ES-I3 (cell line): ENCODE measurements around the gene HNRNPA2B1.
"Not testable (repeated sequence)": the region's sequence is repeated elsewhere in the genome, so short reads cannot be mapped to it uniquely, and the experiment has no call there.

ENCODE experiments used
- H3K36me3 ChIP-seq: 2 replicates; pipeline ENCODE4 v1.6.1; 2013; ENCODE audit warnings: mild to moderate bottlenecking, low read length, control low read depth, moderate library complexity; ENCODE audit not compliant: insufficient read depth
- H3K4me1 ChIP-seq: 2 replicates; pipeline ENCODE4 v1.6.1; 2013; ENCODE audit warnings: mild to moderate bottlenecking, control low read depth, low read length; ENCODE audit not compliant: insufficient read depth
- H3K9ac ChIP-seq: 2 replicates; pipeline ENCODE4 v1.6.1; 2013; ENCODE audit warnings: low read depth, mild to moderate bottlenecking, low read length, moderate library complexity
- H3K9me3 ChIP-seq: 2 replicates; pipeline ENCODE4 v1.6.1; 2013; ENCODE audit warnings: mild to moderate bottlenecking, low read length, moderate library complexity; ENCODE audit not compliant: control insufficient read depth, insufficient read depth

The HNRNPA2B1 gene

DNA sequence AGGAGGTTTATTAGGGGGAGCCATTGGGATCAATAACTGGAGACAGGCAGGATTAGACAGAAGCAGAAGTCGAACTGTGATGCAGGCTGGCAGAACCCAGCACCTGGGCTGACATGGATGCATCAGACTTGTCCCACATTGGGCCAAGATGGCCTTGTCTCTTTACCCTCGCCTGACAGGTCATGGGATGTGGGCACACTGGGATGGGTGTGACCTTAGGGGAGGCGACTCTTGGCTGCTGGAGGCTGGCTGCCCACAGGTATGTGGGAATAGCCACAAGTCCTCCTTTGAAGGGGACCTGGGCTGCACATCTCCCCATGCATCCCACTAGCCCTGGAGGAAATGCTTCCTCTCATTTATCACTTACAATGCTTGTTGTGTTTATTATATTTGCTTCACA, 31.3 kb downstream of the HNRNPA2B1 start:
- H3K9me3 ChIP-seq, result peaks cover 2% of the 10 kb centered on the region; the same call in 1 of the 2 replicates
- peaks cover 21% of the 10 kb centered on the region for H3K4me1 ChIP-seq
- H3K9ac ChIP-seq, result no peak overlapping the region
- H3K36me3 ChIP-seq, result peaks cover 5% of the 10 kb centered on the region; the same call in 1 of the 2 replicates

DNA sequence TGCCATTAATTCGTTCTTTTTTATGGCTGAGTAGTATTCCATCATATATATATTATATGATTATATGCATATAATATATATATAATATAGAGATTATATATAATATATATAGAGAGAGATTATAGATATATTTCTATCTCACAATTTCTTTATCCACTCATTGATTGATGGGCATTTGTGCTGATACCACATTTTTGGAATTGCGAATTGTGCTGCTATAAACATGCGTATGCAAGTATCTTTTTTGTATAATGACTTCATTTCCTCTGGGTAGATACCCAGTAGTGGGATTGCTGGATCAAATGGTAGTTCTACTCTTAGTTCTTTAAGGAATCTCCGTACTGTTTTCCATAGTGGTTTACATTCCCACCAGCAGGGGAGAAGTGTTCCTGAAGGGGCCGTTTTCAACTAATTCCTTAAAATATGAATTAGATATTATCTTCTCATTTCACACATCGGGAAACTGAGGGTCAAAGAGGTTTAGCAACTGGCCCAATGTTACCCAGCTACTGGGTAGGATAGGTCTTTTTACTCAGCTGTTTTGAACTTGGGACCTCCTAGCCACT, 32.0 kb downstream of the HNRNPA2B1 start:
- Histone ChIP-seq H3K9me3 (peaks cover 2% of the 10 kb centered on the region; the same call in 1 of the 2 replicates), H3K4me1 (peaks cover 21% of the 10 kb centered on the region), H3K9ac (no peak overlapping the region), H3K36me3 (peaks cover 5% of the 10 kb centered on the region; the same call in 1 of the 2 replicates)

DNA sequence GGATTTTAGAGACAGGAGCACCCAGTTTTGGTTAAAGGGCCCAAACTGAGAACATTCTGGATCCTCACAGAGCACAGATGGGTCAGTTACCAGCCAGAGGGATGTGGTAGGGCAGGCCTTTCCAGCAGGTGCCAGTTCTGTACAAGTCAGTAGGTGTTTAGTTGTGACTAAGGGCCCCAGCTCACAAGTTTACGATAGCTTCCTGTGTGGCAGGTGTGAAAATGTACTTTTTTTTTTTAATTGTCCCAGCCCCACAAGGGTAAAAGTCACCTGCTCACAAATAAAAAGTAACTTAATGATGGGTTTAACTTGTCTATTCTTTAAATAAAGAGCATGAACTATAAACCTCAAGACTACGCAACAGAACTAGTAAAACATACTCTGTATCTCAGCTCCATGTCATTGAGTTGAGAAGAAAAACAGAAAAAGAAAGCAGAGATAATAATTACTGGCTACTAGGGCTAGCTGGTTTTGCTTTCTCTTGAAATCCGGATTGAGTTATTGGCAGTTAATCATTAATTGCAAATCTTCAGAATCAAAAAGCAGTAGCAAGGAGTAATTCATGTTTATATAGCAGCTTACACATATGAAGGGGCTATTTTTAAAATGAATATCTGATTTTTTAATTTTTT, 33.1 kb downstream of the HNRNPA2B1 start:
- Histone ChIP-seq H3K4me1 (peaks cover 21% of the 10 kb centered on the region), H3K9me3 (peaks cover under 1% of the 10 kb centered on the region; the same call in 1 of the 2 replicates), H3K9ac (no peak overlapping the region), H3K36me3 (peaks cover 5% of the 10 kb centered on the region; the same call in 1 of the 2 replicates)

DNA sequence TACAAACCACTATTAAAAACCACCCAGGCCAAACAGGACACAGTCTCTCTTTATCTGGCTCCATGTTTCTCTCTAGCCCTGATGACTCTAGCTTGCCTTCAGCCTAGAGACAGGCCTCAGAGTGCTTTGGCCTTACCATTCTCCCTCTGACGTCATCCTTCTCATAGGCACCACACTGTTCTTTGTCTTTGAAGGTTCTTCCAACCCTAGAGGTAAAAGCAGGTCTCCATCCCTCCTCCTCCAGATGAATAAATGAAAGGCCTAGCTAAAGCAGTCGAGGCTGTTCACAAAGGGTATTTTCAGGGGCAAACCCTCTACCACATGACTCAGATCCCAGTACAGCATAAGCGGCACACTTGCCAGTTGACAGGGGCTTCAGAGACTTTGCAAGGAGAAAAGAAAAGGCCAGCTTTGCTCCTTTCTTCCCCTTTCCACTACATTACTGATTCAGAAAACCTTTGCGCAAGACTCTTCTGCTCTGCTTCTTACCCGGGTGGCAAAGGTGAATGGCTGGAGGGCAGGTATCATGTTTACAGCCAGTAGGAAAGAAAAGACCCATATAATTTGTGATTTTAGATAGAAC, 33.8 kb downstream of the HNRNPA2B1 start:
- no peak overlapping the region for H3K9ac ChIP-seq

DNA sequence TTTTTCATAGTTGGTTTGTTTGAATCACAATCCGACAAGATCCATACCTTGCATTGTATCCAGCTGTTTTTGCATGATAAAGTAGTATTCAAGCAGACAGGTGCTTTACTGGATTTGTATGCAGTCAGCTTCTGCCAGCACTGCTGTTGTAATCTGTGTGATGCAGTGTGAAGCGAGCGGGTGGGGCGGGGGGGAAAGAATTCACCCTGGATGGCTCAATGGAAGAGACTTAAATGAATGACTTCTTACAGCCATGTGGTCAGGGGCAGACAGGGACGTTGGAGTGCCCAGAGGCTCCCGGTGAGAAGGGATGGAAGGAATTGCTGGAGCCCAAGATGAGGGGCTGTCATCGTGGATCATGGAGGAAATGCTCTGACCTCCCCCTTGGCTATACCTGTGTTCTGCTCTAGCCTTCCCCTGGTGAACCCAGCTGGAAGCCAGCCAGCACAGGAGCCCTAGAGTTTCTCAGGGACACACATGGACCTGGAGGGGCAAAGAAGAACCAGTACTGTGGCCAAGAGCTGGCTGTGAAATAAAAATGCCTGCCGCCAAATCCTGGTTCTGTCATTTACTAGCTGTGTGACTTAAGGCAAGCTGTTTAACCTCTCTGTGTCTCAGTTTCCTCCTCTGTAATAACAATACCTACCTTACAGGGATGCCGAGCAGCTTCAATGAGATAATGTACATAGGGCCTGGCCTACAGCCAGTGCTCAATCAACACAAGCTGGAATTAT, 34.4 kb downstream of the HNRNPA2B1 start:
- Histone ChIP-seq H3K9ac (no peak overlapping the region), H3K4me1 (peaks cover 21% of the 10 kb centered on the region), H3K9me3 (no peaks in the 10 kb centered on the region), H3K36me3 (peaks cover 5% of the 10 kb centered on the region; the same call in 1 of the 2 replicates)

More for the DNA sequence above, 33.8 kb downstream of the HNRNPA2B1 start:
- Histone ChIP-seq H3K36me3 (peaks cover 5% of the 10 kb centered on the region; the same call in 1 of the 2 replicates), H3K9me3 (no peaks in the 10 kb centered on the region), H3K4me1 (peaks cover 21% of the 10 kb centered on the region)

DNA sequence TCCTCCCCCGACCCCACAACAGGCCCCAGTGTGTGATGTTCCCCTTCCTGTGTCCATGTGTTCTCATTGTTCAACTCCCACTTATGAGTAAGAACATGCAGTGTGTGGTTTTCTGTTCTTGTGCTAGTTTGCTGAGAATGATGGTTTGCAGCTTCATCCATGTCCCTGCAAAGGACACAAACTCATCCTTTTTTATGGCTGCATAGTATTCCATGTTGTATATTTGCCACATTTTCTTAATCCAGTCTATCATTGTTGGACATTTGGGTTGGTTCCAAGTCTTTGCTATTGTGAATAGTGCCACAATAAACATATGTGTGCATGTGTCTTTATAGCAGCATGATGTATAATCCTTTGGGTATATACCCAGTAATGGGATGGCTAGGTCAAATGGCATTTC, 36.7 kb downstream of the HNRNPA2B1 start:
- H3K9me3 ChIP-seq, H3K9ac ChIP-seq, H3K36me3 ChIP-seq: not testable (repeated sequence)
- peaks cover 40% of the 10 kb centered on the region for H3K4me1 ChIP-seq

DNA sequence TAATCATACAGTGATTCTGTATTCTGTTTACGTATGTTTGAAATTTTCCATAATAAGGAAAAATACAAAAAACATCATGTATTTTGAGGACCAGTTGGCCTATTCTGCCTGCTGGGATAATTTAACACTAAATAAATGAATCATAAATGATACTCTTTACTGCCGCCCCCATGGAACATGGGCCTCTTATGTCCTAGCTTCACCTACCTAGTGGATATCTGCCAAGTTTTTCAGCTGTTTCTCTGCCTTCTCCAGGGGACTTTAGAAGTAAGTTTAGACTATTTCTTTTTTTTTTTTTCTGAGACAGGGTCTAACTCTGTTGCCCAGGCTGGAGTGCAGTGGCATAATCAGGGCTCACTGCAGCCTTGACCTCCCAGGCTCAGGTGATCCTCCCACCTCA, 38.1 kb downstream of the HNRNPA2B1 start:
- no peak overlapping the region for H3K9ac ChIP-seq
- H3K36me3 ChIP-seq, result no peaks in the 10 kb centered on the region
- H3K4me1 ChIP-seq, result peaks cover 52% of the 10 kb centered on the region
- H3K9me3 ChIP-seq, result no peaks in the 10 kb centered on the region

DNA sequence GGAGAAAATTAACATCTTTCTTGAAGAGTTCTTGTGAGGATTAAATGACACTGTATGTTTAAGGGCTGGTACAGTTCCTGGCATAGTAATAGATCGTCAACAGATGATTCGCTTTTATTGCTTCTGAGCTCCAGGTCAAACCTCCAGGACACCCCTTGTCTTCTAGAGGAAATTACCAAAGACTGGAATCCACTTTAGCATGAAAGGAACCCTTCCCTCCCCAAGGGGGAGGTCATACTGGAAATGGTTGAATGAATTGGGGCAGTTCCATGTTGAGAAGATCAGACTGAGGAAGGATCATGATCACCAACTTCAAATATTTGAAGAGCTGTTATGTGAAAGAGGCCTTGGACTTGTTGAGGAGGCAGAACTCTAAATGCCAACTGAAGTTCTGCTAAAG, 39.6 kb downstream of the HNRNPA2B1 start:
- Histone ChIP-seq H3K9me3 (no peaks in the 10 kb centered on the region), H3K9ac (no peak overlapping the region), H3K4me1 (peaks cover 42% of the 10 kb centered on the region), H3K36me3 (no peaks in the 10 kb centered on the region)

DNA sequence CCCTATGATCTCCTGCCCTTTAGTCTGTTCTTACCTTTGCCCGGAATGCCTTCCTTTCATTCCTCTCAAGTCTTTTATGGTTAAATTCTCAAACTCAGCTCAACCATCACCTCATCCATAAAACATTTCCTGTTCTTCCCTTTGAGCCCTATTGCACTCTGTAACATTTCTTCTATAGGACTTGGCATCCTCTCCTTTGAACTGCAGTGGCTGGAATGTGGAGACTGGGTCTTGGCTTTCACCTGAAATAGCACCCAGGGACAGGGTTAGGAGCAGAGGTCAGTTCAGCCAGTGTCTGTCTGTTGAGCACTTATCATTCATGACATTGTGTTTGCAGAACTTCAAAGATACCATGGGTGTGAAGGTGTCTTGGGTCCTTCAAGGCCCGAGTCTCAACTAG, 41.3 kb downstream of the HNRNPA2B1 start:
- no peaks in the 10 kb centered on the region for H3K9me3 ChIP-seq
- no peaks in the 10 kb centered on the region for H3K36me3 ChIP-seq
- peaks cover 50% of the 10 kb centered on the region for H3K4me1 ChIP-seq

DNA sequence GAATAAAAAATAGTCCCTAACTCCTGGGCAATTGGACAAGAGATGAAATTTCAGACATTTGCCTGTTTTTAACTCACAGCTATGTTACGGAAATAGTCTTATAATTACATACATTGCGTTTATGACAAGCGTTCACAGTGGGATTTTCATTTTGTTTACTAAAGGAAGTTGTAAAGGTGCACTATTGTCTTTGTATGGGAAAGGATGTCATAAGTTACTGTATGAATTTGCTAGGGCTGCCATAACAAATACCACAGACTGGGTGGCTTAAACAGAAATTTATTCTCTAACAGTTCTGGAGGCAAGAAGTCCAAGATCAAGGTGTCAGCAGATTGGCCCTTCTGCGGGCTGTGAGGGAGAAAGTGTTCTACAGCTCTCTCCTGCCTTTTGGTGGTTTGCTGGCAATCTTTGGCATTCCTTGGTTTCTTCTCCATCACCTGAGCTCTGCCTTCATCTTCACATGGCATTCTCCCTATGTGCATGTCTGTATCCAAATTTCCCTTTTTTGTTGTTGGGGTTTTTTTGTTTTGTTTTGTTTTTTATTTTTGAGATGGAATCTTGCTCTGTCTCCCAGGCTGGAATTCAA, 42.9 kb downstream of the HNRNPA2B1 start:
- Histone ChIP-seq H3K9me3 (no peaks in the 10 kb centered on the region), H3K9ac (no peak overlapping the region), H3K4me1 (peaks cover 50% of the 10 kb centered on the region), H3K36me3 (no peaks in the 10 kb centered on the region)

More for the DNA sequence above, 41.3 kb downstream of the HNRNPA2B1 start:
- no peak overlapping the region for H3K9ac ChIP-seq

DNA sequence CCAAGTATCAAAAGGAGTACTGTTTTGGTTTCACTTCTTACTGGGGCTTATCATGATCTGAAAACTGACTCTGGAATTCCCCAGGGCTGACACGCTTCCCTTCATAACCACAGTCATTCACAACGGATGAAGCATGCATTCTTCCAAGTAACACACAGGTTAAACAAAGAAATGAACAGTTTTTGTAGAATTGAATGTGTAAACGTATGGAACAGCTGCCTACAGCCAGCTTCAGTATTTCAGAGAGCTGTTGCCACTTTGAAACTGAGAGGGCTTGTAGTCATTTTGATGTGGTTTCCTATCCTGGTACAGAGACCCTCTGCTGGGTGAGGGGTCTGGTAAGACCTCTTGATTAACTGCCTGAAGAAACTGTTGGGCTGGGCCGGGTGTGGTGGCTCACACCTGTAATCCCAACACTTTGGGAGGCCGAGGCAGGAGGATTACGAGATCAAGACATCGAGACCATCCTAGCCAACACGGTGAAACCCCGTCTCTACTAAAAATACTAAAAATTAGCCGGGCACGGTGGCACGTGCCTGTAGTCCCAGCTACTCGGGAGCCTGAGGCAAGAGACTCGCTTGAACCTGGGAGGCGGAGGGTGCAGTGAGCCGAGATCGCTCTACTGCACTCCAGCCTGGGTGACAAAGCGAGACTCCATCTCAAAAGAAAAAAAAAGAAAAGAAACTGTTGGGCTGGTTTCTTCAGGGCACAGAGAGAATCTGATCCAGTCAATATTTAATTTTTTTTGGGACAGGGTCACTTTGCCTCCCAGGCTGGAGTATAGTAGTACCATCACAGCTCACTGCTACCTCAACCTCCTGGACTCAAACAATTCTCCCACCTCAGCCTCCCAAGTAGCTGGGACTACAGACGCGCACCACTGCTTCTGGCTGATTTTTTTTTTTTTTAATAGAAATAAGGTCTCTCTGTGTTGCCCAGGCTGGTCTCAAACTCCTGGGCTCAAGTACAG, 43.8 kb downstream of the HNRNPA2B1 start:
- H3K9ac ChIP-seq, result no peak overlapping the region
- H3K4me1 ChIP-seq, result peaks cover 50% of the 10 kb centered on the region
- H3K9me3 ChIP-seq, result no peaks in the 10 kb centered on the region

DNA sequence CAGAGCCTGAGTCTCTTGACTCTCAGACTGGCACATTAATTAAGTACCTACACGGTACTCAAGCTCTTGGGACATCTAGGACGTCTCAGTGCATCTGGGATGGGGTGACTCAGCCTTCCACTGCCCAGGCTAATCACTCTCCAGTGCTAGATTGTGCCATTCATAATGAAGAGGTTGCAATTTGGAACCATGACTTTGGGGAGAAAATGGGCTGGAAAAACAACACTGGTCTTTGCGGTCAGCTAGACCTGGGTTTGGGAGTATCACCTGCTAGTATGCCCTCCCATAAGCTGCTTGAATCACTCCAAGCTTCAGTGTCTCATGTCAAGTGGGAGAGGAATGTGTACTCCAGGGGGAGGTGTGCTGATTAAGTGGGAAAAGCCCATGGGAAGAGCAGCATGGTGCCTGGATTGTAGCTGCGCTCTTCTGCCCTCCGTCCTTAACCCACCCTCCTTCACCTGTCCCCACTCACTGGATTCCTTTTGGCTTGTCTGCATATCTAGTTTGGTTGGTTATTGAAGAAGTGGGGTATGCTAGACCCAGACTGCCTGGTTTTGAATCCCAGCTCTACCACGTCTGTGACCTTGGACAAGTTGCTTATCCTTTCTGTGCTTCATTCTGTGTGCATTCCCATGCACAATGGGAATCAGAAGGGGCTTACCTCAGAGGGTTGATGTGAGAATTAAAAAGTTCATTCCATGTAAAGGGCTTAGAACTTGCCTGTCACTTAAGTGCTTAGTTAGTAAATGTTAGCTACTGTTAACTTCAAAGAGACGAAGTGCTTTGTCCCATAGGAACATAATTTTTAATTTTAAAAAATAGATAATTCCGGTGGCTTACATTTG, 44.8 kb downstream of the HNRNPA2B1 start:
- H3K9ac ChIP-seq, result peak overlapping the region; percentile 7; the same call in 1 of the 2 replicates

More for the DNA sequence above, 43.8 kb downstream of the HNRNPA2B1 start:
- no peaks in the 10 kb centered on the region for H3K36me3 ChIP-seq

More for the DNA sequence above, 44.8 kb downstream of the HNRNPA2B1 start:
- Histone ChIP-seq H3K36me3 (no peaks in the 10 kb centered on the region), H3K9me3 (no peaks in the 10 kb centered on the region), H3K4me1 (peaks cover 54% of the 10 kb centered on the region)
